B cell (primary cell): ENCODE results near the gene ITSN2. TPM values are rescaled to one million over a fixed set of nuclear protein-coding genes. Genes with fewer than 3 reads are reported as not detected.

Source experiments
- ATAC-seq: fragments of 200-7000 bp; cut with Tn5 transposase; one replicate; pipeline ENCODE4 v1.10.0; 2021; ENCODE audit warnings: low read depth, mild to moderate bottlenecking, moderate number of reproducible peaks, moderate library complexity
- CTCF ChIA-PET: fragments of 350-600 bp; sonication (Branson Sonifier 250); formaldehyde crosslinking; loops from one replicate; lab custom pipeline; 2021; ENCODE audit warnings: antibody characterized with exemption, inconsistent platforms; lab: Charles Lee
- POLR2A ChIA-PET: fragments of 350-600 bp; sonication (Branson Sonifier 250); formaldehyde crosslinking; loops from one replicate; lab custom pipeline; 2021; ENCODE audit warnings: antibody characterized with exemption; lab: Charles Lee
- DNase-seq: peaks from one replicate; pipeline ENCODE4 v3.0.0; 2013
- H2AFZ ChIP-seq: 2 replicates; pipeline ENCODE4 v1.6.1; 2012; ENCODE audit warnings: mild to moderate bottlenecking, low read depth, low read length; ENCODE audit not compliant: insufficient read depth, poor library complexity, severe bottlenecking
- H3K27ac ChIP-seq, 2 donors: 1 replicate in 1 of 2; 2 replicates in 1 of 2; pipeline ENCODE4 v1.5.1; 2012 to 2013; ENCODE audit warnings: low read length in 2 of 2, mild to moderate bottlenecking in 2 of 2, moderate library complexity in 1 of 2
- H3K27me3 ChIP-seq, 4 experiments: fragments of 200-600 bp in 1 of 4; sonication (generic) in 1 of 4; replicated peaks in 1 of 4; 1 replicate in 2 of 4; 2 replicates in 2 of 4; pipeline versions ENCODE4 v1.6.1 to v1.7.0; 2013 to 2016; ENCODE audit warnings: low read length in 3 of 4, mild to moderate bottlenecking in 2 of 4, mixed read lengths in 1 of 4, moderate library complexity in 1 of 4; ENCODE audit not compliant: insufficient read depth in 4 of 4, control insufficient read depth in 3 of 4; ENCODE audit errors: control extremely low read depth in 1 of 4
- H3K36me3 ChIP-seq, 2 experiments: replicated peaks in 1 of 2; 1 replicate in 1 of 2; 2 replicates in 1 of 2; pipeline versions ENCODE4 v1.6.1 to v1.7.1; 2013; ENCODE audit warnings: low read length in 1 of 2; ENCODE audit not compliant: insufficient read depth in 2 of 2, control insufficient read depth in 1 of 2; ENCODE audit errors: control extremely low read depth in 1 of 2, extremely low read depth in 1 of 2
- H3K4me1 ChIP-seq, 2 donors: fragments of 200-600 bp in 1 of 2; sonication (generic) in 1 of 2; 1 replicate in 1 of 2; 2 replicates in 1 of 2; pipeline versions ENCODE4 v1.5.1 to v1.6.1; 2013 to 2017; ENCODE audit warnings: low read length in 2 of 2; ENCODE audit not compliant: control insufficient read depth in 2 of 2, insufficient read depth in 2 of 2
- H3K4me2 ChIP-seq: replicated peaks from 2 replicates; pipeline ENCODE3; 2012; ENCODE audit warnings: mild to moderate bottlenecking, low read depth, low read length; ENCODE audit not compliant: poor library complexity, severe bottlenecking
- H3K4me3 ChIP-seq, 5 experiments: fragments of 200-600 bp in 1 of 5; sonication (generic) in 1 of 5; 1 replicate in 3 of 5; 2 replicates in 2 of 5; pipeline versions ENCODE4 v1.5.1 to v1.7.0; 2011 to 2016; ENCODE audit warnings: low read length in 4 of 5, mild to moderate bottlenecking in 4 of 5, low read depth in 2 of 5, control low read depth in 1 of 5, moderate library complexity in 1 of 5; ENCODE audit not compliant: insufficient read depth in 1 of 5; ENCODE audit errors: control extremely low read depth in 1 of 5, extremely low read depth in 1 of 5
- H3K79me2 ChIP-seq: fragments of 200-600 bp; sonication (generic); one replicate; pipeline ENCODE4 v1.6.0; 2016; ENCODE audit warnings: low read length; ENCODE audit not compliant: control insufficient read depth, insufficient read depth
- H3K9ac ChIP-seq: fragments of 200-600 bp; sonication (generic); 2 replicates; pipeline ENCODE4 v1.6.1; 2017; ENCODE audit warnings: mild to moderate bottlenecking, low read length, moderate library complexity
- H3K9me3 ChIP-seq, 3 donors: one replicate each; pipeline versions ENCODE4 v1.6.1 to v1.7.1; 2013; ENCODE audit warnings: low read length in 2 of 3; ENCODE audit not compliant: control insufficient read depth in 2 of 3, insufficient read depth in 1 of 3; ENCODE audit errors: control extremely low read depth in 1 of 3
- H4K20me1 ChIP-seq: 2 replicates; pipeline ENCODE4 v1.6.0; 2012; ENCODE audit warnings: mild to moderate bottlenecking, low read length; ENCODE audit not compliant: insufficient read depth, control insufficient read depth, poor library complexity, severe bottlenecking
- H3K27ac Mint-ChIP-seq: one replicate; pipeline ENCODE4 v1.8.0; 2021; ENCODE audit warnings: mixed read lengths
- H3K27me3 Mint-ChIP-seq: one replicate; pipeline ENCODE4 v1.8.0; 2021; ENCODE audit warnings: mixed read lengths
- H3K4me1 Mint-ChIP-seq: one replicate; pipeline ENCODE4 v1.8.0; 2021; ENCODE audit warnings: mixed read lengths
- H3K4me3 Mint-ChIP-seq: one replicate; pipeline ENCODE4 v1.8.0; 2021; ENCODE audit warnings: mixed read lengths
- H3K9me3 Mint-ChIP-seq: one replicate; pipeline ENCODE4 v1.8.0; 2022; ENCODE audit warnings: mixed read lengths; ENCODE audit not compliant: insufficient read depth
- CTCF ChIP-seq: fragments of 200-600 bp; IDR thresholded peaks from one replicate; pipeline ENCODE4 v1.8.0; 2022; ENCODE audit warnings: antibody characterized with exemption, mild to moderate bottlenecking
- EZH2 ChIP-seq: IDR thresholded peaks from 2 replicates; pipeline ENCODE4 v1.6.1; 2012; ENCODE audit warnings: borderline replicate concordance, low read depth, mild to moderate bottlenecking, moderate library complexity, low read length; ENCODE audit not compliant: insufficient read depth, poor library complexity, severe bottlenecking
- WGBS: methylation state at CpG from one replicate; pipeline ENCODE4 v1.1.5; 2013; ENCODE audit warnings: missing lambda C conversion rate; ENCODE audit not compliant: insufficient coverage; 5-methylcytosine and 5-hydroxymethylcytosine counted together
- intact Hi-C: fragments of 100-400 bp; cut with micrococcal nuclease; formaldehyde crosslinking; loops from one replicate; pipeline ENCODE4 v1.10.0; 2022
- polyA plus RNA-seq: library from polyadenylated mRNA; depleted of rRNA; stranded (reverse); fragments of >200 nt; gene quantifications from 2 replicates; pipeline ENCODE4 v1.2.3, GENCODE V29; 2012
- total RNA-seq, 2 donors: library from RNA; stranded (reverse); fragments of 120-200 nt in 1 of 2; gene quantifications; 1 replicate in 1 of 2; 2 replicates in 1 of 2; pipeline versions ENCODE4 v1.2.3 to v1.2.4, GENCODE V29; 2013 to 2022

The ITSN2 gene
- total and polyA plus RNA-seq, 2 donors (not counting 1 experiment from before 2014, with no cell fraction given), result 107 to 200 TPM

DNA sequence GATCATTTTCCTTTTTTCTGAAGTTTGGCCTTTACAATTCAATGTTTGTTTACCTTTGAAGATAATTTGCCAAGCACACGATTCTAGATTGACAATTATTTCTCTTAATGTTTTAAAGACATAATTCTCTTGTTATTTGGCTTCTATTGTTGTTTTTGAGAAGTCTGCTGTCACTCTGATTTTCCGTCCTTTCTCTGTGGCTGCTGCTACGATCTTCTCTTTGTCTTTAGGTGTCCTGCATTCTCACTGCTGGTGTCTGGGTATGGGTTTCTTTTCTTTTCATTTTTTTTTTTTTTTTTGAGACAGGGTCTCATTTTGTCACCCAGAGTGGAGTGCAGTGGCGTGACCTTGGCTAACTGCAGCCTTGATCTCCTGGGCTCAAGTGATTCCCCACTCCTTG is 200.6 kb downstream of the ITSN2 start:
- Histone ChIP-seq H3K4me1 (peaks cover 3 to 6% of the 10 kb centered on the region in 2 donors), H4K20me1 (no peaks in the 10 kb centered on the region), H3K27ac (no peak overlapping the region), H2AFZ (no peak overlapping the region), H3K9ac (no peak overlapping the region), H3K36me3 (no peaks in the 10 kb centered on the region), H3K27me3 (no peaks in the 10 kb centered on the region), H3K79me2 (no peaks in the 10 kb centered on the region), H3K9me3 (peaks cover 0 to 5% (median 4%) of the 10 kb centered on the region in 3 donors), H3K4me2 (no peak overlapping the region), H3K4me3 (no peak overlapping the region)
- 100% methylated on average over 1 of the region's 4 CpGs for WGBS
- Mint-ChIP-seq H3K4me3 (no peak overlapping the region), H3K27ac (no peak overlapping the region), H3K4me1 (peaks cover 6% of the 10 kb centered on the region), H3K27me3 (no peaks in the 10 kb centered on the region), H3K9me3 (no peaks in the 10 kb centered on the region)
- ATAC-seq, result no peak
- CTCF ChIA-PET, result no interaction called here
- POLR2A ChIA-PET, result no interaction called here
- TF ChIP-seq CTCF, result no peak
- no peak for TF ChIP-seq EZH2
- DNase-seq, result no peak
- intact Hi-C loops, result no loop called here

GRCh38 chr2:24158131-24158530 is 202.2 kb downstream of the ITSN2 start:
- Histone ChIP-seq H3K4me1 (no peaks in the 10 kb centered on the region), H3K27ac (no peak overlapping the region), H2AFZ (no peak overlapping the region), H3K36me3 (no peaks in the 10 kb centered on the region), H3K27me3 (no peaks in the 10 kb centered on the region), H3K4me2 (no peak overlapping the region), H3K79me2 (no peaks in the 10 kb centered on the region), H3K9ac (no peak overlapping the region), H4K20me1 (no peaks in the 10 kb centered on the region), H3K9me3 (peaks cover 0 to 5% (median 4%) of the 10 kb centered on the region in 3 donors), H3K4me3 (no peak overlapping the region)
- DNase-seq, result no peak
- ChIA-PET POLR2A (no interaction called here), CTCF (no interaction called here)
- H3K4me1 Mint-ChIP-seq, result no peaks in the 10 kb centered on the region
- intact Hi-C loops, result no loop called here
- H3K27ac Mint-ChIP-seq, result no peak overlapping the region
- WGBS, result 100% methylated on average over 4 of the region's 5 CpGs
- TF ChIP-seq EZH2, result no peak
- no peak for TF ChIP-seq CTCF
- no peak for ATAC-seq
- no peaks in the 10 kb centered on the region for H3K9me3 Mint-ChIP-seq
- H3K4me3 Mint-ChIP-seq, result no peak overlapping the region
- no peaks in the 10 kb centered on the region for H3K27me3 Mint-ChIP-seq
